A549 (cell line): ENCODE measurements around the gene MRPS18A. TPM values are rescaled to one million over a fixed set of nuclear protein-coding genes. Genes with fewer than 3 reads are reported as not detected.

ENCODE experiments used
- ATAC-seq, 2 experiments: fragments of 200-7000 bp in 1 of 2; fragments of >200 bp in 1 of 2; cut with Nextera tagmentation in 1 of 2; cut with Tn5 transposase in 1 of 2; 3 replicates each; pipeline versions ENCODE4 v1.8.0 to v1.9.1; 2018 to 2020; ENCODE audit warnings: mild to moderate bottlenecking in 1 of 2, moderate library complexity in 1 of 2
- CTCF ChIA-PET: fragments of 300-600 bp; sonication (Branson Sonifier 250); formaldehyde crosslinking; extraction: SDS; loops from one replicate; lab custom pipeline; 2021; ENCODE audit warnings: antibody characterized with exemption, inconsistent platforms; lab: Yijun Ruan, JAX
- POLR2A ChIA-PET: fragments of 350-600 bp; formaldehyde crosslinking; extraction: SDS; loops from one replicate; lab custom pipeline; 2021; ENCODE audit warnings: antibody characterized with exemption, inconsistent platforms; lab: Yijun Ruan, JAX
- DNase-seq, 2 experiments: peaks; one replicate each; pipeline versions ENCODE4 v3.0.0 to v3.0.0-alpha.2; 2011 to 2016; ENCODE audit warnings: low read depth in 1 of 2, low spot score in 1 of 2
- FAIRE-seq: peaks from 2 replicates; lab custom pipeline; 2011; peaks lifted over from hg19 to GRCh38; lab: Jason Lieb, UNC
- H3K27ac ChIP-seq, 2 experiments: fragments of >200 bp; sonication (Bioruptor Twin); formaldehyde crosslinking; 3 replicates each; pipeline ENCODE4 v1.5.1; 2016 to 2017
- H3K4me1 ChIP-seq: fragments of >200 bp; sonication (Bioruptor Twin); formaldehyde crosslinking; 3 replicates; pipeline ENCODE4 v1.6.1; 2016
- H3K4me2 ChIP-seq: fragments of >200 bp; sonication (Bioruptor Twin); formaldehyde crosslinking; 3 replicates; pipeline ENCODE4 v1.6.1; 2016
- H3K4me3 ChIP-seq: fragments of >200 bp; sonication (Bioruptor Twin); formaldehyde crosslinking; 3 replicates; pipeline ENCODE4 v1.5.1; 2016
- H3K9me3 ChIP-seq: fragments of >200 bp; sonication (Bioruptor Twin); formaldehyde crosslinking; 3 replicates; pipeline ENCODE4 v1.6.1; 2016
- BHLHE40 ChIP-seq: IDR thresholded peaks from 2 replicates; pipeline ENCODE4 v1.6.1; 2012; ENCODE audit warnings: low read depth, low read length, inconsistent platforms
- CBX2 ChIP-seq: fragments of 200-600 bp; sonication (generic); IDR thresholded peaks from 2 replicates; pipeline ENCODE4 v1.6.1; 2016; ENCODE audit warnings: low read depth, mild to moderate bottlenecking, borderline replicate concordance
- CBX8 ChIP-seq: fragments of 200-600 bp; sonication (generic); IDR thresholded peaks from 2 replicates; pipeline ENCODE4 v1.6.1; 2016
- CEBPB ChIP-seq, 2 experiments: fragments of >200 bp in 1 of 2; sonication (Bioruptor Twin) in 1 of 2; formaldehyde crosslinking in 1 of 2; IDR thresholded peaks; 2 replicates each; pipeline ENCODE4 v1.6.1; 2012 to 2016
- CHD2 ChIP-seq: fragments of 150-350 bp; IDR thresholded peaks from 2 replicates; pipeline ENCODE4 v1.6.1; 2014; ENCODE audit warnings: low read length; ENCODE audit not compliant: partially characterized antibody
- EHF ChIP-seq: fragments of 250-450 bp; sonication (Bioruptor Pico); IDR thresholded peaks from 2 replicates; pipeline ENCODE4 v1.5.0; 2020; ENCODE audit warnings: mild to moderate bottlenecking
- EP300 ChIP-seq, 2 experiments: fragments of >200 bp; sonication (Bioruptor Twin); formaldehyde crosslinking; IDR thresholded peaks; 2 replicates in 1 of 2; 3 replicates in 1 of 2; pipeline ENCODE4 v1.6.1; 2016 to 2017
- FOSL2 ChIP-seq, 2 experiments: fragments of 450-650 bp in 1 of 2; fragments of >200 bp in 1 of 2; sonication (Bioruptor Twin) in 1 of 2; formaldehyde crosslinking; IDR thresholded peaks; 2 replicates each; pipeline versions ENCODE4 v1.5.0 to v1.6.1; 2016 to 2020; ENCODE audit warnings: mild to moderate bottlenecking in 1 of 2, moderate library complexity in 1 of 2
- HDAC2 ChIP-seq: fragments of 200-600 bp; sonication (generic); IDR thresholded peaks from 2 replicates; pipeline ENCODE4 v1.6.1; 2016
- HOXB5 ChIP-seq: fragments of 250-450 bp; sonication (Bioruptor Pico); IDR thresholded peaks from 2 replicates; pipeline ENCODE4 v1.5.0; 2020; ENCODE audit warnings: mild to moderate bottlenecking, moderate library complexity
- JUN ChIP-seq, 2 experiments: fragments of >200 bp; sonication (Bioruptor Twin); formaldehyde crosslinking; IDR thresholded peaks; 2 replicates in 1 of 2; 3 replicates in 1 of 2; pipeline ENCODE4 v1.6.1; 2016 to 2017
- MAFK ChIP-seq: fragments of 450-650 bp; IDR thresholded peaks from 2 replicates; pipeline ENCODE4 v1.6.1; 2014; ENCODE audit not compliant: partially characterized antibody
- MAZ ChIP-seq: fragments of 150-350 bp; IDR thresholded peaks from 2 replicates; pipeline ENCODE4 v1.6.1; 2014; ENCODE audit warnings: antibody characterized with exemption, low read depth, low read length, borderline replicate concordance
- NFE2L2 ChIP-seq: fragments of 150-350 bp; conservative IDR thresholded peaks from 2 replicates; pipeline ENCODE4 v1.6.1; 2014; ENCODE audit warnings: low read length
- NPAS2 ChIP-seq: fragments of 250-450 bp; sonication (Bioruptor Pico); IDR thresholded peaks from 2 replicates; pipeline ENCODE4 v1.8.0; 2022; ENCODE audit warnings: mild to moderate bottlenecking, moderate library complexity, borderline replicate concordance
- NR3C1 ChIP-seq: fragments of >200 bp; sonication (Bioruptor Twin); formaldehyde crosslinking; IDR thresholded peaks from 3 replicates; pipeline ENCODE4 v1.6.1; 2017
- POLR2A ChIP-seq: IDR thresholded peaks from 2 replicates; pipeline ENCODE4 v1.6.1; 2012; ENCODE audit warnings: mild to moderate bottlenecking, low read length
- RCOR1 ChIP-seq: fragments of 150-350 bp; IDR thresholded peaks from 2 replicates; pipeline ENCODE4 v1.6.1; 2014; ENCODE audit warnings: antibody characterized with exemption, low read length, low read depth
- RFX5 ChIP-seq: fragments of 450-650 bp; IDR thresholded peaks from 2 replicates; pipeline ENCODE4 v1.7.1; 2014; ENCODE audit warnings: antibody characterized with exemption, mild to moderate bottlenecking, moderate library complexity
- RNF2 ChIP-seq: fragments of 200-600 bp; sonication (generic); IDR thresholded peaks from 2 replicates; pipeline ENCODE4 v1.6.1; 2016; ENCODE audit warnings: low read depth, mild to moderate bottlenecking, antibody characterized with exemption, moderate library complexity, borderline replicate concordance
- SREBF2 ChIP-seq: fragments of 450-650 bp; IDR thresholded peaks from 2 replicates; pipeline ENCODE4 v1.6.1; 2014; ENCODE audit warnings: mild to moderate bottlenecking, moderate library complexity
- TFCP2L1 ChIP-seq: fragments of 250-450 bp; sonication (Bioruptor Pico); IDR thresholded peaks from 2 replicates; pipeline ENCODE4 v1.5.0; 2021; ENCODE audit warnings: mild to moderate bottlenecking
- TP53 ChIP-seq: fragments of 250-450 bp; sonication (Bioruptor Pico); IDR thresholded peaks from 2 replicates; pipeline ENCODE4 v1.5.0; 2021; ENCODE audit warnings: mild to moderate bottlenecking, moderate library complexity
- ZNF302 ChIP-seq: fragments of 250-450 bp; sonication (Bioruptor Pico); IDR thresholded peaks from 2 replicates; pipeline ENCODE4 v1.9.0; 2021; ENCODE audit warnings: inconsistent platforms, mild to moderate bottlenecking, moderate library complexity
- WGBS: methylation state at CpG from one replicate; pipeline ENCODE4 v1.1.6; 2017; ENCODE audit errors: missing lambda C conversion rate; 5-methylcytosine and 5-hydroxymethylcytosine counted together
- polyA plus RNA-seq, 4 experiments: library from polyadenylated mRNA; depleted of rRNA in 3 of 4; stranded (reverse); fragments of >200 nt; fragmentation: RNase III in 1 of 4; extraction: RNeasy Plus Mini Kit Qiagen cat#74134 plus additional on column Dnase treatment in 1 of 4; gene quantifications; 2 replicates in 3 of 4; 3 replicates in 1 of 4; pipeline ENCODE4 v1.2.3, GENCODE V29; 2011 to 2017
- TF ChIP-seq, protein P1 (sequence below): fragments of 150-350 bp; IDR thresholded peaks from 2 replicates; pipeline ENCODE4 v1.6.1; 2014; ENCODE audit warnings: low read depth, mild to moderate bottlenecking, low read length
- TF ChIP-seq, protein P2 (sequence below): fragments of 450-650 bp; IDR thresholded peaks from 2 replicates; pipeline ENCODE4 v1.6.1; 2014; ENCODE audit warnings: antibody characterized with exemption

Gene MRPS18A
- polyA plus RNA-seq, 2 of the 4 experiments (the other 2 are of a cell fraction): 38.0 to 44.2 TPM

DNA sequence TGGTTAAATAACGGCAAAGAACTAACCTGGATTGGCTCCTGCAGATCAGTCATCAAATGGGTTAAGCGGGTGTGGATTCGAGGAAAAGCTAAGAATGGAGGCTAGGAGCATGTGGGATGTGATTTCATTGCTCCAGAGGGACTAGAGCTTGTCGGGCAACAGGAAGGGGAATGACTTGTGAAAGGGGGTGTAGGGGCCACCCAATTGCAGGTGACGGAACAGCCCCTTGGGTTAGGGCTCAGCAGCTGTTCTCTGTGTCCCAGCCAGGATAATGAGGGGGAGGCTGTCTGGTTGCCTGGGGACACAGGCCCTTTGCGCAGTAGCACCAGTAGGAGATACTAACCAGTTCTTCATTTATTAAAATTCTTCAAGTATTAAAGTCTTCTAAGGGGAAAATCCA, 25.0 kb upstream of the MRPS18A start:
- DNase-seq (no peak), ATAC-seq (no peak), FAIRE-seq (no peak)
- POLR2A ChIA-PET: no interaction called here
- peaks cover 17% of the 10 kb centered on the region for H3K4me1 ChIP-seq
- TF ChIP-seq, protein P1, sequence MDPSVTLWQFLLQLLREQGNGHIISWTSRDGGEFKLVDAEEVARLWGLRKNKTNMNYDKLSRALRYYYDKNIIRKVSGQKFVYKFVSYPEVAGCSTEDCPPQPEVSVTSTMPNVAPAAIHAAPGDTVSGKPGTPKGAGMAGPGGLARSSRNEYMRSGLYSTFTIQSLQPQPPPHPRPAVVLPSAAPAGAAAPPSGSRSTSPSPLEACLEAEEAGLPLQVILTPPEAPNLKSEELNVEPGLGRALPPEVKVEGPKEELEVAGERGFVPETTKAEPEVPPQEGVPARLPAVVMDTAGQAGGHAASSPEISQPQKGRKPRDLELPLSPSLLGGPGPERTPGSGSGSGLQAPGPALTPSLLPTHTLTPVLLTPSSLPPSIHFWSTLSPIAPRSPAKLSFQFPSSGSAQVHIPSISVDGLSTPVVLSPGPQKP: no peak
- TF ChIP-seq ZNF302 (CRISPR knock-in tag) (no peak), RFX5 (no peak), JUN (IDR thresholded peaks at IDR 0.05) (no peak), NR3C1 (no peak), CHD2 (no peak), RNF2 (no peak), HOXB5 (CRISPR knock-in tag) (no peak), NFE2L2 (no peak), MAZ (no peak), TFCP2L1 (CRISPR knock-in tag) (no peak), TP53 (CRISPR knock-in tag) (no peak), POLR2A (no peak), EHF (CRISPR knock-in tag) (no peak)
- no peaks in the 10 kb centered on the region for H3K9me3 ChIP-seq
- no peak overlapping the region for H3K4me2 ChIP-seq
- CTCF ChIA-PET: no interaction called here
- no peak overlapping the region for H3K27ac ChIP-seq
- 79% methylated on average over 6 of the region's 6 CpGs for WGBS
- H3K4me3 ChIP-seq: no peak overlapping the region

DNA sequence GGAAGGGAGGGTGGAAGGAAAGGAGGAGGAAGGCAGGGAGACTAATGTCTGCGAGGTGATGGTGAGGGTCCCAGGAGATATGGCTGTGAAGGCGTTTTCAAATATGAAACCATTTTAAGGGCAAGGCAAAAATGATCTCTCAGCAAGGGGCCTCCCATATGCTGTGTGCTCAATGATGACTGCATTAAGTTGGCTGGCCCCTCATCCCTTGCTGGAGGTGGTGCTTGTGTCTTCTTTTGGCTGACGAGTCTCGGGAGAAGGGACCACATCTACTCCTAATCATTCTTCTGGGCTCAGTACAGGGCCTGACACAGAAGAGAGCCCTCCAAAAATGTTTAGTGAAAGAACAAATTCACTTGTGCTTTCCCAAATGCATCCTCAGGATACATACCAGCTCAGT, 23.0 kb upstream of the MRPS18A start:
- H3K4me3 ChIP-seq: no peak overlapping the region
- no peak overlapping the region for H3K4me2 ChIP-seq
- no peak for FAIRE-seq
- peaks cover 25% of the 10 kb centered on the region for H3K4me1 ChIP-seq
- no peak for DNase-seq
- no peak overlapping the region for H3K27ac ChIP-seq
- CTCF ChIA-PET: interaction anchor here (1.0 kb wide), 1 partner anchor 389 kb away, joined by 3 read pairs; no protein-coding TSS in a partner anchor
- ATAC-seq: no peak
- 51% methylated on average over 4 of the region's 4 CpGs for WGBS
- POLR2A ChIA-PET: no interaction called here
- no peaks in the 10 kb centered on the region for H3K9me3 ChIP-seq
- TF ChIP-seq HDAC2 (no peak), SREBF2 (no peak), CBX8 (no peak), NPAS2 (CRISPR knock-in tag) (no peak), BHLHE40 (no peak), TP53 (CRISPR knock-in tag) (no peak), MAFK (no peak), EP300 (IDR thresholded peaks at IDR 0.05) (no peak), RCOR1 (no peak), CBX2 (no peak), FOSL2 (IDR thresholded peaks at IDR 0.05) (no peak), FOSL2 (CRISPR knock-in tag; IDR thresholded peaks at IDR 0.05) (no peak), MAZ (no peak), CEBPB (IDR thresholded peaks at IDR 0.05) (no peak)
- TF ChIP-seq, protein P2, sequence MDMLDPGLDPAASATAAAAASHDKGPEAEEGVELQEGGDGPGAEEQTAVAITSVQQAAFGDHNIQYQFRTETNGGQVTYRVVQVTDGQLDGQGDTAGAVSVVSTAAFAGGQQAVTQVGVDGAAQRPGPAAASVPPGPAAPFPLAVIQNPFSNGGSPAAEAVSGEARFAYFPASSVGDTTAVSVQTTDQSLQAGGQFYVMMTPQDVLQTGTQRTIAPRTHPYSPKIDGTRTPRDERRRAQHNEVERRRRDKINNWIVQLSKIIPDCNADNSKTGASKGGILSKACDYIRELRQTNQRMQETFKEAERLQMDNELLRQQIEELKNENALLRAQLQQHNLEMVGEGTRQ: no peak
